GM23338 (cell line): ENCODE results near the gene ATP13A2.

ENCODE experiments used
- JUNB ChIP-seq: IDR thresholded peaks from one replicate; pipeline ENCODE4 v1.6.1; 2016; ENCODE audit warnings: antibody characterized with exemption; ENCODE audit not compliant: unreplicated experiment
- POLR2AphosphoS5 ChIP-seq: IDR thresholded peaks from 2 replicates; pipeline ENCODE4 v1.6.1; 2016; ENCODE audit warnings: antibody characterized with exemption, low read depth
- TF ChIP-seq, protein P1 (sequence below), 2 experiments: fragments of 200-600 bp in 1 of 2; sonication (generic) in 1 of 2; conservative IDR thresholded peaks; 2 replicates each; pipeline versions ENCODE4 v1.5.1 to v1.6.1; 2016 to 2017; ENCODE audit warnings: antibody characterized with exemption in 2 of 2, low read depth in 2 of 2, mild to moderate bottlenecking in 2 of 2, moderate library complexity in 1 of 2

DNA sequence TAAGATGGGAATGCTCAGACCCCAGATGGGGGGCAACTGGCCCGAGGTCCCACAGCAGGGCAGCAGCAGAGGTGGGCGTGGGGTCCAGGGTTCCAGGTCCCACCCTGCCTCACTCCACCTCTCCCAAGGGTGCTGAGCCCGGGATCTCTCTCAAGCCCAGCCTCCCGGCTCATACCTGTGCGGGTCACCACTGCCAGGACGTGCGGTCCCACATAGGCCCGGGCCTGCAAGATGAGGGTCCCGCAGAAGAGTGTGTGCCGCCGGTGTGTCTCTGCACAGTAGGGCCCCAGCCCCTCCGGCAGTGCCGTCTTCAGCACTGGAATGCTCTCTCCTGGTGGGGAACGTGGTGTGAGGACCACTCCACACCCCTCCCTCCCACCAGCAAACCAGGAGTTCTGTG lies 14.9 kb downstream of the ATP13A2 start:
- no peak for TF ChIP-seq POLR2AphosphoS5
- TF ChIP-seq, protein P1, sequence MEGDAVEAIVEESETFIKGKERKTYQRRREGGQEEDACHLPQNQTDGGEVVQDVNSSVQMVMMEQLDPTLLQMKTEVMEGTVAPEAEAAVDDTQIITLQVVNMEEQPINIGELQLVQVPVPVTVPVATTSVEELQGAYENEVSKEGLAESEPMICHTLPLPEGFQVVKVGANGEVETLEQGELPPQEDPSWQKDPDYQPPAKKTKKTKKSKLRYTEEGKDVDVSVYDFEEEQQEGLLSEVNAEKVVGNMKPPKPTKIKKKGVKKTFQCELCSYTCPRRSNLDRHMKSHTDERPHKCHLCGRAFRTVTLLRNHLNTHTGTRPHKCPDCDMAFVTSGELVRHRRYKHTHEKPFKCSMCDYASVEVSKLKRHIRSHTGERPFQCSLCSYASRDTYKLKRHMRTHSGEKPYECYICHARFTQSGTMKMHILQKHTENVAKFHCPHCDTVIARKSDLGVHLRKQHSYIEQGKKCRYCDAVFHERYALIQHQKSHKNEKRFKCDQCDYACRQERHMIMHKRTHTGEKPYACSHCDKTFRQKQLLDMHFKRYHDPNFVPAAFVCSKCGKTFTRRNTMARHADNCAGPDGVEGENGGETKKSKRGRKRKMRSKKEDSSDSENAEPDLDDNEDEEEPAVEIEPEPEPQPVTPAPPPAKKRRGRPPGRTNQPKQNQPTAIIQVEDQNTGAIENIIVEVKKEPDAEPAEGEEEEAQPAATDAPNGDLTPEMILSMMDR (conservative IDR thresholded peaks at IDR 0.05; ENCODE audit: low read depth in 2 of 2), result no peak
- TF ChIP-seq JUNB, result no peak
